UCSD-AML1 (cell line): ENCODE results near the gene PRICKLE2.

ENCODE experiments used
- DNase-seq: peaks from one replicate; lab custom pipeline; 2025; ENCODE audit not compliant: unreplicated experiment; lab: John Stamatoyannopoulos, UW

The PRICKLE2 gene

GRCh38 chr3:64222501-64223111 lies 2.7 kb downstream of the PRICKLE2 start:
- DNase-seq = no peak

GRCh38 chr3:64221571-64222257 lies 3.6 kb downstream of the PRICKLE2 start:
- no peak for DNase-seq

DNA sequence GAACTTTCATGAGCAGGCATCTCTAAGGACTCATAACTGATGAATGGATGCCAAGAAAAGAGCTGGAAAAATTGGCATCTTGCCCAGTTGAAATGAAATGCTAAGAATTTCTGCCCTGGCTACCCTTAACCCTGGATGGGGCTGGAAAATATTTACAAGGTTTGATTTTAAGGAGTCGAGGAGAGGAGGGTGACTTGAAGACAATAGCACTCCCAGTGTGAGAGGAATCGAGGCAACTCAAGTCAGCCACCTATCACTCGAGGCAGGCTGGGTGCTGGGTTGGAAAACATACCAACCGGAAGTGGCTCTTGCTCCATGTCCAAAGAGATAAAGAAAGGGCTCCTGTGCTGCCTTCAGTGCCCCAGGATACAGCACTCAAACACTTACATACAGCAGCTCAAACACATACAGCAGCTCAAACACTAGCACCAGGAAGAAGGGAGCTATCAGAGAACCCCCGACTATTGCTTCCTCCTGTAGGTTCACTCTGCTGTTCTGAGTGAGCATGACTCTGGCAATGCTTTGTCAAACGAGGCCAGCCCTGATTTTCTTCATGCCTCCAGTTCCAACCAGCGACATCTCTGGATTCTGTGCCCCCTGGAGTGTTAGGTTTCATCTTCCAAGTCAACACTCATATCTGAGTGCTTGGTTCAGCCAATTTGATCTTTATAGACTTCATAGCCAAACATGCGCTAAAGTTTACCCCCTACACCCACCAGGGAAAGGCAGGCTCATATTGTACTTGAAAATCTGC lies 4.9 kb downstream of the PRICKLE2 start:
- DNase-seq = peak; percentile 50

DNA sequence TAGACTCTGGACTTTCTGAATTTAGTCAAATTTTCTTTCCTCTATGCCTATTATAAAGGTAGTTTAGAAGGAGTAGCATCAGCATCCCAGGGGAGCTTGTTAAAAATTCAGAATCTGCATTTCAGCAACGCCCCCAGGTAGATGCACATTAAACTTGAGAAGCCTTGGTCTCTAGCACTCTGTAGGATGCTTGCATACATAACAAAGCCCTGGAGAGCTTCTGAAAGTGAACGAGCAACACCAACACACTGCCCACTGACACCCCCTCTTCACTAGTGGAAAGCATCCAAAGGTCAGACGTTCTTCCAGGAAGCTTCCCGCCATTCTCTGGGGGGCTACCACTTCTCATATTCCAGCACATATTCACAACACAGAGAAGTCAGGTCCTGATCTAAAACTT lies 6.5 kb downstream of the PRICKLE2 start:
- DNase-seq = no peak

- DNase-seq = no peak
Observed at GRCh38 chr3:64218329-64218728, 6.9 kb downstream of the PRICKLE2 start.

GRCh38 chr3:64216274-64217147 lies 8.8 kb downstream of the PRICKLE2 start:
- DNase-seq = peak; percentile 16

DNA sequence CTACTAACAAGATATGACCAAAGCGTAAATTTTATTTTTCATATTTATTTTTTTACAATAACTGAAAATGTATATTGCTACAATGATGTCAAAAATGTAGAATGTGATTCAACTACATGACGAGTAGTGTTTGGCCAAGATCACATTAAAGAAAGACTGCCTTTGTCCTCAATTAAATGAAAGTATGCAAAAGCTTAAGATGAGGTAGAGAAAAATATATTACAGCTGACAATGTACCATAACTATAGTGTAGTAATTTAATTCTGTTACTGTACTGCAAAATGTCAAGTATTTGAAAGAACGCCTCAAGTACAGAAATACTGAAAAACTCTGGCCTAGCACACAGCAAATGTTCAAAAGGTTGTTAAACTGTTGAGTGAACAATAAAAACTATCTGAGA lies 9.7 kb downstream of the PRICKLE2 start:
- DNase-seq = no peak

DNA sequence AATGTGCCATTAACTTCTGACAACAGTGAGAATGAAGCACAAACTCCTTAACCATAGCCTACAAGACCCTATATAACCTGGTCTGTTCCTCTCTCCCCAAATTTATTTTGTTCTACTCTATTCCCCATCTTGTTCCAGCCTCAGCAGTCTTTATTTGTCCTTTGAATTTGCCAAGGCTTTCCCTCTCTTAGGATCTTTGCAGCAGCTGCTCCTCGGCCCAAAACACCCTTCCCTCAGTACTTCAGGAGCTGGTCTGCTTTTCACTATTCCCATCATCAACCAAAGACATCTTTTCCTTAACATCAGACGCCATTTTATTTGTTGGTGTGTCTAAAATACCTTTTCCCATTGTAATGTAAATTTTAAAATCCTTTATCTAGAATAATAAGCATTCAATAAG lies 10.2 kb downstream of the PRICKLE2 start:
- DNase-seq = no peak

DNA sequence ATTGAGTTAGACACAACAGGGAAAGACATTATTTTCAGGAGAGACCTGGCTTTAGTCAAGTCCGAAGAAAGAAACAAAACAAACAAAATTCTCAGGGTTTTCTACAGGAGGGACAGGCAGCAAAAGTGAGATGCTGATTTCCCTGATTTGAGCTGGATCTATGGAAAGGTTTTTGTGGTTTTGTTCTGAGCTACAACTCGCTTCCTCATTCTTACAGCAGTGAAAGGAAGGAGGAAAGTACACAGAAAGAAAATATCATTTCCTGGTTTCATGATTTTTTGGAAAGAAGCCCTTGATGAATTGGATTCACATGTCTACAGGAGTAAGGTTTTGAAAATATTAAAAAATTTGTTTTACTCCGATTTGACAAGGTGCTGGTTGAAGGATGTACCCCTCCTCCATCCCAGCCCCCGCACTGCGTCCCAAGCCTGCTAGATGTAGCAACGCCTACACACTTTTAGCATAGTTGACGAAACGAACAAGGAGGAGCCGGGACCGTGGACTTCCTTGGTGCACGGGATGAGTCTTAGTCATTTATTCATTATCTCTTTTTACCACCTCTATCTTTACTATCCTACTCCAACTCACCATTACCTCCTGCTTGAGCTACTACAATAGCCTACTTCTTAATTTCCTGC lies 10.8 kb downstream of the PRICKLE2 start:
- no peak for DNase-seq

- DNase-seq = no peak
Observed at GRCh38 chr3:64213962-64214379, 11.3 kb downstream of the PRICKLE2 start.

DNA sequence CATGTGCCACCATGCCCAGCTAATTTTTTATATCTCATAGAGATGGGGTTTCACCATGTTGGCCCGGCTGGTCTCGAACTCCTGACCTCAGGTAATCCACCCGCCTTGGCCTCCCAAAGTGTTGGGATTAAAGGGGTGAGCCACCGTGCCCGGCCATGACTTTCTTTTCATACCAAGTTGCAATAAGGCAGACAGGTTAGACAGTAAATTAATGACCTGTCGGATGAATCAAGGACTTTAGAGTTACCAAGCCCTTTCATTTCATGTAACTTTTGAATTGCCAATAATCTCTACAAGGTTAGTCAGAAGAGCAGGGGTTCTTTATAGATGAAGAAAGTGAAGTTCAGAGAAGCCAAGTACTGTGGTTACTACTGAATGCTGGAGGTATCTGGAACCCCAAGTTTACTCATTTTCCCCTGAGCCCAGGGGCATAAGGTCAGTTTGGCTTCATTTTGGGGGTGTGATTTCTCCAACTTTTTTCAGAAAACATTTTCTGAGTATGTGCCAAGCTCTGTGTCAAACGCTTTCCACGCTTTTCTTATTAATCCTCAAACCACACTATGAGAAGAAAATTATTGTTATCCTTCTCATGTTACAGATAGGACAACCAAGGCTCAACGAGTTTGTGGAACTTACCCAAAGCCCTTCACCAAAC lies 11.9 kb downstream of the PRICKLE2 start:
- DNase-seq = no peak

GRCh38 chr3:64209866-64210621 lies 15.2 kb downstream of the PRICKLE2 start:
- peak; percentile 69 for DNase-seq

GRCh38 chr3:64207289-64208080 lies 17.8 kb downstream of the PRICKLE2 start:
- no peak for DNase-seq

DNA sequence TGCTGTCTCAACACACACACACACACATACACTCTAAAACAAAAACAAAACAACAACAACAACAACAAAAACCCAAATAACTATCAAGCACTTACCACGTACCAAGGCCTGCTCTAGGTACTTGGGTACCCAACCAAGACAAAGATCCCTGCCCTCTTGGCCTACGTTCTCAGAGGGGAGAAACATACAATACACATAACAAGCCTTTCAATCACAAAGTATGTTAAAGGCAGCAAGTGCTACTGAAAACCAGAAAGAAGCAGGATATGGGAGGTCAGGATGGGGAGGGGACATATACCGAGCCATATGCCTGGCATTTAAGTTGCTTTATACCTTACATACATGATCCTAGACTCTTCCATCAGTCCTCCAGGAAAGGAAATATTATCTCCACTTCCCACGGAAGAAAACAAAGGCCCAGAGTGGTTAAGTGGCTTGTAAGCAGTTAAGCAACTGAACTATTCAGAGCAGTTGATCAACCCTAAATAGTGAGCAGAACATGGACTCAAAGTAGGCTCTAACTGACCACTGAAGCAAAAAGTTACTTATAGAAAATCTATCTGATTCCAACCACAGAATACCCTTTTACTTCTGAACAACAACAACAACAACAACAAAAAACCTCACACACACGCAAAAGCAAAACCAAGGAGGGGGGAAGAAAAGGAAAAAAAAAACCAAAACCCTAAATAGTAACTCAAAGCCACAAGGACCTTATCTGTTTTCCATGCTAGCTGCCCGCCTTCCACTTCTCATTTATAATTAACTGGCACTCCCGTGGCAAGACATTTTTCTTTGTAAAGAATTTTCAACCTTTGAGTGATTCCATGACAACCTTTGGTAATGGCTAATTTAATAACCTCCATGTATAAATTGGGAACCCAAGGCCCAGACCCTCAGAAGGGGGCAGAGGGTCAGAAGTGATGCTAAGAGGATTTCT lies 21.0 kb downstream of the PRICKLE2 start:
- DNase-seq = no peak

GRCh38 chr3:64203216-64203615 lies 22.1 kb downstream of the PRICKLE2 start:
- DNase-seq = no peak

- DNase-seq = no peak
Observed at GRCh38 chr3:64199932-64200331, 25.3 kb downstream of the PRICKLE2 start.

- no peak for DNase-seq
Observed at GRCh38 chr3:64196236-64196929, 28.9 kb downstream of the PRICKLE2 start.
